Measurements from ENCODE around the gene RNF34.

- no peak for TF ChIP-seq CTCF (IDR thresholded peaks at IDR 0.05)
- TF ChIP-seq POLR2A (IDR thresholded peaks at IDR 0.05), result no peak
- TF ChIP-seq POLR2AphosphoS5 (IDR thresholded peaks at IDR 0.05), result no peak
- TF ChIP-seq EP300 (IDR thresholded peaks at IDR 0.05; ENCODE audit: low read depth), result no peak
Measured at GRCh38 chr12:121465921-121466793, 66.2 kb downstream of the RNF34 start.
